HCT116 (cell line): ENCODE measurements around the gene TMEM256.

ENCODE experiments used
- CBX3 ChIP-seq: IDR thresholded peaks from 2 replicates; pipeline ENCODE4 v1.6.1; 2012; ENCODE audit warnings: low read depth
- EZH2 ChIP-seq: fragments of 200-600 bp; sonication (generic); IDR thresholded peaks from 2 replicates; pipeline ENCODE4 v1.6.1; 2017; ENCODE audit warnings: antibody characterized with exemption, mixed run types
- POLR2A ChIP-seq: IDR thresholded peaks from 2 replicates; pipeline ENCODE4 v1.7.0; 2011; ENCODE audit warnings: borderline replicate concordance; ENCODE audit not compliant: insufficient read depth, insufficient read length; ENCODE audit errors: extremely low read depth
- POLR2AphosphoS5 ChIP-seq: IDR thresholded peaks from 2 replicates; pipeline ENCODE4 v1.6.1; 2011; ENCODE audit warnings: mild to moderate bottlenecking, low read depth, low read length, moderate library complexity
- SRF ChIP-seq: IDR thresholded peaks from 2 replicates; pipeline ENCODE4 v1.6.1; 2012; ENCODE audit warnings: low read depth
- ZNF274 ChIP-seq: fragments of 200-500 bp; sonication (Bioruptor generic); IDR thresholded peaks from 2 replicates; pipeline ENCODE4 v1.6.1; 2014; ENCODE audit warnings: mild to moderate bottlenecking, low read depth, low read length, inconsistent platforms
- TF ChIP-seq, protein P1 (sequence below): IDR thresholded peaks from 2 replicates; pipeline ENCODE4 v1.6.1; 2012
- TF ChIP-seq, protein P2 (sequence below), 3 experiments: fragments of 200-600 bp in 1 of 3; sonication (generic) in 1 of 3; IDR thresholded peaks in 2 of 3; conservative IDR thresholded peaks in 1 of 3; 2 replicates each; pipeline ENCODE4 v1.5.1; 2012 to 2017; ENCODE audit warnings: low read depth in 2 of 3, low read length in 2 of 3, antibody characterized with exemption in 1 of 3, borderline replicate concordance in 1 of 3, control low read depth in 1 of 3, mild to moderate bottlenecking in 1 of 3, mixed read lengths in 1 of 3, mixed run types in 1 of 3, moderate library complexity in 1 of 3; ENCODE audit not compliant: insufficient read depth in 1 of 3

DNA sequence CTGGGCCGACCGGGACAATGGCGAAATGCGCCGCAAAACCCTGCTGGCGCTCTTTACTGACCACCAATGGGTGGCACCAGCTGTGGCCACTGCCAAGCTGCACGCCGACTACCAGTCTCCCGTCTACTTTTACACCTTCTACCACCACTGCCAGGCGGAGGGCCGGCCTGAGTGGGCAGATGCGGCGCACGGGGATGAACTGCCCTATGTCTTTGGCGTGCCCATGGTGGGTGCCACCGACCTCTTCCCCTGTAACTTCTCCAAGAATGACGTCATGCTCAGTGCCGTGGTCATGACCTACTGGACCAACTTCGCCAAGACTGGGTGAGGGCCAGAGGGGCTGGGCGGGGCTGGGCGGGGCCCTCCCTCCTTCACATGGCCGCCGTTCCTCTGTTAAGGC, 11.9 kb upstream of the TMEM256 start:
- TF ChIP-seq CBX3, result no peak
- TF ChIP-seq, protein P1, sequence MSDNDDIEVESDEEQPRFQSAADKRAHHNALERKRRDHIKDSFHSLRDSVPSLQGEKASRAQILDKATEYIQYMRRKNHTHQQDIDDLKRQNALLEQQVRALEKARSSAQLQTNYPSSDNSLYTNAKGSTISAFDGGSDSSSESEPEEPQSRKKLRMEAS, result no peak
- TF ChIP-seq, protein P2, sequence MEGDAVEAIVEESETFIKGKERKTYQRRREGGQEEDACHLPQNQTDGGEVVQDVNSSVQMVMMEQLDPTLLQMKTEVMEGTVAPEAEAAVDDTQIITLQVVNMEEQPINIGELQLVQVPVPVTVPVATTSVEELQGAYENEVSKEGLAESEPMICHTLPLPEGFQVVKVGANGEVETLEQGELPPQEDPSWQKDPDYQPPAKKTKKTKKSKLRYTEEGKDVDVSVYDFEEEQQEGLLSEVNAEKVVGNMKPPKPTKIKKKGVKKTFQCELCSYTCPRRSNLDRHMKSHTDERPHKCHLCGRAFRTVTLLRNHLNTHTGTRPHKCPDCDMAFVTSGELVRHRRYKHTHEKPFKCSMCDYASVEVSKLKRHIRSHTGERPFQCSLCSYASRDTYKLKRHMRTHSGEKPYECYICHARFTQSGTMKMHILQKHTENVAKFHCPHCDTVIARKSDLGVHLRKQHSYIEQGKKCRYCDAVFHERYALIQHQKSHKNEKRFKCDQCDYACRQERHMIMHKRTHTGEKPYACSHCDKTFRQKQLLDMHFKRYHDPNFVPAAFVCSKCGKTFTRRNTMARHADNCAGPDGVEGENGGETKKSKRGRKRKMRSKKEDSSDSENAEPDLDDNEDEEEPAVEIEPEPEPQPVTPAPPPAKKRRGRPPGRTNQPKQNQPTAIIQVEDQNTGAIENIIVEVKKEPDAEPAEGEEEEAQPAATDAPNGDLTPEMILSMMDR (IDR thresholded peaks at IDR 0.05 in 2 of 3, conservative IDR thresholded peaks at IDR 0.05 in 1 of 3; ENCODE audit: borderline replicate concordance in 1 of 3, insufficient read depth in 1 of 3, low read depth in 2 of 3, low read length in 2 of 3), result no peak
- TF ChIP-seq ZNF274, result no peak
- TF ChIP-seq EZH2, result no peak
- TF ChIP-seq SRF, result no peak
- no peak for TF ChIP-seq POLR2A
- no peak for TF ChIP-seq POLR2AphosphoS5
